Lower leg skin (tissue), 3 donors: Measurements from ENCODE around the gene APOC4.

Experiments
- CTCF ChIP-seq, 3 donors: fragments of 450-650 bp; IDR thresholded peaks; one replicate each; pipeline ENCODE4 v1.5.1; 2016; ENCODE audit warnings: antibody characterized with exemption in 3 of 3, mild to moderate bottlenecking in 3 of 3, moderate library complexity in 2 of 3
- POLR2A ChIP-seq, 2 donors: fragments of 450-650 bp; IDR thresholded peaks; one replicate each; pipeline ENCODE4 v1.6.1; 2016 to 2017; ENCODE audit warnings: antibody characterized with exemption in 2 of 2, mild to moderate bottlenecking in 1 of 2, moderate library complexity in 1 of 2

GRCh38 chr19:44927746-44928145 is 14.3 kb upstream of the APOC4 start:
- TF ChIP-seq CTCF (IDR thresholded peaks at IDR 0.05) (no peak), POLR2A (IDR thresholded peaks at IDR 0.05) (no peak)
